Measurements from ENCODE around the gene CEP120.
"Not testable (repeated sequence)": the region's sequence is repeated elsewhere in the genome, so short reads cannot be mapped to it uniquely, and the experiment has no call there.

CEP120 gene

GRCh38 chr5:123423278-123424149 is at the start of gene CEP120:
TSS of gene CEP120 (minus strand) at chr5:123423403. CDS start at chr5:123422998, 405 bp downstream.
- DNase-seq = peak; percentile 98 to 99

- no peak for DNase-seq
Observed at GRCh38 chr5:123472150-123472924, 49.1 kb upstream of the CEP120 start.

- no peak for DNase-seq
Observed at GRCh38 chr5:123471385-123471784, 48.2 kb upstream of the CEP120 start.

- DNase-seq = not testable (repeated sequence)
Observed at GRCh38 chr5:123466839-123467238, 43.6 kb upstream of the CEP120 start.

GRCh38 chr5:123460296-123460729 is 37.1 kb upstream of the CEP120 start:
- peak in 1 of 2 donors; percentile 32 for DNase-seq

- DNase-seq = not testable (repeated sequence)
Observed at GRCh38 chr5:123458994-123459393, 35.8 kb upstream of the CEP120 start.

GRCh38 chr5:123456242-123456641 is 33.0 kb upstream of the CEP120 start:
- no peak for DNase-seq

- no peak for DNase-seq
Observed at GRCh38 chr5:123455640-123456039, 32.4 kb upstream of the CEP120 start.

GRCh38 chr5:123455095-123455494 is 31.9 kb upstream of the CEP120 start:
- DNase-seq = no peak

GRCh38 chr5:123454259-123454911 is 31.2 kb upstream of the CEP120 start:
- DNase-seq = no peak

GRCh38 chr5:123452401-123452800 is 29.2 kb upstream of the CEP120 start:
- DNase-seq = no peak

- DNase-seq = no peak
Observed at GRCh38 chr5:123451047-123451446, 27.8 kb upstream of the CEP120 start.

GRCh38 chr5:123450640-123451039 is 27.4 kb upstream of the CEP120 start:
- DNase-seq = no peak

GRCh38 chr5:123450114-123450513 is 26.9 kb upstream of the CEP120 start:
- no peak for DNase-seq

- no peak for DNase-seq
Observed at GRCh38 chr5:123449424-123449974, 26.3 kb upstream of the CEP120 start.

- no peak for DNase-seq
Observed at GRCh38 chr5:123448743-123449142, 25.5 kb upstream of the CEP120 start.

GRCh38 chr5:123448017-123448617 is 24.9 kb upstream of the CEP120 start:
- DNase-seq = no peak

- DNase-seq = no peak
Observed at GRCh38 chr5:123444016-123444415, 20.8 kb upstream of the CEP120 start.

GRCh38 chr5:123441408-123441807 is 18.2 kb upstream of the CEP120 start:
- no peak for DNase-seq

- DNase-seq = no peak
Observed at GRCh38 chr5:123440456-123441181, 17.4 kb upstream of the CEP120 start.

GRCh38 chr5:123439709-123440108 is 16.5 kb upstream of the CEP120 start:
- no peak for DNase-seq

GRCh38 chr5:123438902-123439301 is 15.7 kb upstream of the CEP120 start:
- peak in 1 of 2 donors; percentile 17 for DNase-seq

All from CD4-positive, alpha-beta T cell treated with Interleukin-1 beta for 1 hour (primary cell).